Measurements from ENCODE around the gene PSRC1. TPM values are rescaled to one million over a fixed set of nuclear protein-coding genes. Genes with fewer than 3 reads are reported as not detected.

Gene PSRC1
- total and polyA plus RNA-seq, 4 experiments from 2014 or later = 0.17 to 0.31 (median 0.23) TPM

DNA sequence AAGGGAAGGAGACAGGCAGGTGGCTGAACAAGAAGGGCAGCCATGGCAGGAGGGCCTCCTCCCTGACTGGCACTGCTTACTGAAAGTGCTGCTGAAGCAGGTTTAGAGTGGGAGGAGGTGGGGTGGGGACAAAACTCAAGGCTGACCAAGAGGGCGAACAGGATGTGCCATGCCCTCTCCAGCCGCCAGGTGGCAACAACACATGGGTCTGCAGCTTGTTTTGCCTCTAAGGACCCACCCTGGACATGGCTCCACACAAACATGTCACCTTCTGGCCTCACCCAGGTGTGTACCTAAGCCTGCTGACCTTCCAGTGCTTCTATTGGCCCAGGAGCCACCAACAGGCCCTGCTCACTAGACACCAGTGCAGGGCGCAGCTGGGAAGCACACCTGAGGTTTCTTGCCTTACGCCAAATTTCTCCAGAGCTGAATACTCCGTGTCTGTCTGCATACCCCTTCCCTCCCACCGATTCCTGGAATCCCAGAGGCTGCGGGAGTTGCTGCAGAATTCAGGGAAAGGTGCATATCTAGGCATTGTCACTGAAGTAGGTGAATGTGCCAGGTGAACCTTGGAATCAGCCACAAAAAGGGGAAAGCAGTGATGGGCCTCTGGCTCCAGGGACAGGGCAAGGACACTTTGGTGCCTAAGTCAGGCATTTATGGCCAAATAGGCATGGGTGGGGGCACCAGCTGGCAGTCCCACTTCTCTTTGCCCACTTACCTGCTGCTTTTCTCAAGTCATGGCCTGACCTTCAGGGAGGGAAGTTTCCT, 5.3 kb downstream of the PSRC1 start:
- H3K4me3 Mint-ChIP-seq = no peak overlapping the region
- no peaks in the 10 kb centered on the region for H3K27me3 ChIP-seq (ENCODE audit: insufficient read depth, low read length)
- no peaks in the 10 kb centered on the region for H3K36me3 Mint-ChIP-seq
- H3K4me1 Mint-ChIP-seq = peaks cover 3 to 13% (median 6%) of the 10 kb centered on the region in 4 donors
- H3K27me3 Mint-ChIP-seq = no peaks in the 10 kb centered on the region
- intact Hi-C loops (cut with micrococcal nuclease) = loop anchor here (1.0 kb wide), 2 partner anchors 122 to 217 kb away; partner anchors contain the start of gene CYB561D1
- H3K36me3 ChIP-seq (ENCODE audit: insufficient read depth, low read length) = no peaks in the 10 kb centered on the region
- H3K27ac Mint-ChIP-seq = peak overlapping the region in 1 of 7 donors; percentile 46
- ChIA-PET POLR2A (ENCODE audit: partially characterized antibody) (interaction anchor here (1.7 to 1.8 kb wide), 2 partner anchors 206 to 255 kb away, joined by 5 to 7 read pairs; partner anchors contain the start of gene ATXN7L2), CTCF (ENCODE audit: partially characterized antibody) (interaction anchor here (0.7 to 9.5 kb wide), 26 partner anchors 8 to 256 kb away, joined by 3 to 193 read pairs (median 4); partner anchors contain the start of genes CYB561D1 and SORT1)
- H3K4me1 ChIP-seq (ENCODE audit: insufficient read depth, low read length) = peaks cover 13% of the 10 kb centered on the region
- DNase-seq = peak; percentile 33 to 57 (median 42)
- H3K4me3 ChIP-seq (ENCODE audit: low read length in 2 of 2) = no peak overlapping the region
- no peaks in the 10 kb centered on the region for H3K9me3 ChIP-seq (ENCODE audit: control insufficient read depth in 1 of 2, low read length in 2 of 2)
- H3K27ac ChIP-seq (ENCODE audit: low read depth, low read length) = no peak overlapping the region
- no peaks in the 10 kb centered on the region for H3K9me3 Mint-ChIP-seq

- Mint-ChIP-seq H3K4me1 (peaks cover 0 to 3% (median 0%) of the 10 kb centered on the region in 4 donors), H3K36me3 (no peaks in the 10 kb centered on the region), H3K4me3 (no peak overlapping the region), H3K27ac (no peak overlapping the region), H3K27me3 (no peaks in the 10 kb centered on the region), H3K9me3 (no peaks in the 10 kb centered on the region)
- H3K4me1 ChIP-seq (ENCODE audit: insufficient read depth, low read length) = peaks cover 4% of the 10 kb centered on the region
- intact Hi-C loops (cut with micrococcal nuclease) = no loop called here
- no peaks in the 10 kb centered on the region for H3K36me3 ChIP-seq (ENCODE audit: insufficient read depth, low read length)
- no peak overlapping the region for H3K27ac ChIP-seq (ENCODE audit: low read depth, low read length)
- ChIA-PET CTCF (ENCODE audit: partially characterized antibody) (interaction anchor here (0.8 to 9.5 kb wide), 10 partner anchors 10 to 257 kb away, joined by 3 to 193 read pairs (median 6); partner anchors contain the start of genes CYB561D1 and SORT1), POLR2A (ENCODE audit: partially characterized antibody) (interaction anchor here (1.7 kb wide), 1 partner anchor 257 kb away, joined by 7 read pairs; no protein-coding TSS in a partner anchor)
- DNase-seq = no peak
- H3K4me3 ChIP-seq (ENCODE audit: low read length in 2 of 2) = no peak overlapping the region
- no peaks in the 10 kb centered on the region for H3K27me3 ChIP-seq (ENCODE audit: insufficient read depth, low read length)
- H3K9me3 ChIP-seq (ENCODE audit: control insufficient read depth in 1 of 2, low read length in 2 of 2) = no peaks in the 10 kb centered on the region
Measured at GRCh38 chr1:109275706-109276345, 7.1 kb downstream of the PSRC1 start.

GRCh38 chr1:109274533-109275476, 8.1 kb downstream of the PSRC1 start:
- Histone ChIP-seq H3K4me3 (ENCODE audit: low read length in 2 of 2) (no peak overlapping the region), H3K36me3 (ENCODE audit: insufficient read depth, low read length) (no peaks in the 10 kb centered on the region), H3K27ac (ENCODE audit: low read depth, low read length) (no peak overlapping the region), H3K9me3 (ENCODE audit: control insufficient read depth in 1 of 2, low read length in 2 of 2) (no peaks in the 10 kb centered on the region), H3K4me1 (ENCODE audit: insufficient read depth, low read length) (peaks cover 4% of the 10 kb centered on the region), H3K27me3 (ENCODE audit: insufficient read depth, low read length) (no peaks in the 10 kb centered on the region)
- Mint-ChIP-seq H3K27me3 (no peaks in the 10 kb centered on the region), H3K4me1 (peaks cover 0 to 5% (median 0%) of the 10 kb centered on the region in 4 donors), H3K27ac (no peak overlapping the region), H3K36me3 (no peaks in the 10 kb centered on the region), H3K9me3 (no peaks in the 10 kb centered on the region), H3K4me3 (no peak overlapping the region)
- POLR2A ChIA-PET (ENCODE audit: partially characterized antibody) = no interaction called here
- no peak for DNase-seq
- intact Hi-C loops (cut with micrococcal nuclease) = no loop called here
- CTCF ChIA-PET (ENCODE audit: partially characterized antibody) = interaction anchor here (9.5 kb wide), 1 partner anchor 258 kb away, joined by 174 read pairs; no protein-coding TSS in a partner anchor

GRCh38 chr1:109273570-109274288, 9.2 kb downstream of the PSRC1 start:
- CTCF ChIA-PET (ENCODE audit: partially characterized antibody) = no interaction called here
- Histone ChIP-seq H3K36me3 (ENCODE audit: insufficient read depth, low read length) (no peaks in the 10 kb centered on the region), H3K4me1 (ENCODE audit: insufficient read depth, low read length) (peaks cover 4% of the 10 kb centered on the region), H3K4me3 (ENCODE audit: low read length in 2 of 2) (no peak overlapping the region), H3K9me3 (ENCODE audit: control insufficient read depth in 1 of 2, low read length in 2 of 2) (no peaks in the 10 kb centered on the region), H3K27ac (ENCODE audit: low read depth, low read length) (no peak overlapping the region), H3K27me3 (ENCODE audit: insufficient read depth, low read length) (no peaks in the 10 kb centered on the region)
- H3K4me1 Mint-ChIP-seq = peaks cover 0 to 5% (median 0%) of the 10 kb centered on the region in 4 donors
- POLR2A ChIA-PET (ENCODE audit: partially characterized antibody) = no interaction called here
- DNase-seq = no peak
- H3K36me3 Mint-ChIP-seq = no peaks in the 10 kb centered on the region
- H3K4me3 Mint-ChIP-seq = no peak overlapping the region
- intact Hi-C loops (cut with micrococcal nuclease) = no loop called here
- H3K27me3 Mint-ChIP-seq = no peaks in the 10 kb centered on the region
- peak overlapping the region in 2 of 7 donors; percentile 13 to 72 for H3K27ac Mint-ChIP-seq
- H3K9me3 Mint-ChIP-seq = no peaks in the 10 kb centered on the region

DNA sequence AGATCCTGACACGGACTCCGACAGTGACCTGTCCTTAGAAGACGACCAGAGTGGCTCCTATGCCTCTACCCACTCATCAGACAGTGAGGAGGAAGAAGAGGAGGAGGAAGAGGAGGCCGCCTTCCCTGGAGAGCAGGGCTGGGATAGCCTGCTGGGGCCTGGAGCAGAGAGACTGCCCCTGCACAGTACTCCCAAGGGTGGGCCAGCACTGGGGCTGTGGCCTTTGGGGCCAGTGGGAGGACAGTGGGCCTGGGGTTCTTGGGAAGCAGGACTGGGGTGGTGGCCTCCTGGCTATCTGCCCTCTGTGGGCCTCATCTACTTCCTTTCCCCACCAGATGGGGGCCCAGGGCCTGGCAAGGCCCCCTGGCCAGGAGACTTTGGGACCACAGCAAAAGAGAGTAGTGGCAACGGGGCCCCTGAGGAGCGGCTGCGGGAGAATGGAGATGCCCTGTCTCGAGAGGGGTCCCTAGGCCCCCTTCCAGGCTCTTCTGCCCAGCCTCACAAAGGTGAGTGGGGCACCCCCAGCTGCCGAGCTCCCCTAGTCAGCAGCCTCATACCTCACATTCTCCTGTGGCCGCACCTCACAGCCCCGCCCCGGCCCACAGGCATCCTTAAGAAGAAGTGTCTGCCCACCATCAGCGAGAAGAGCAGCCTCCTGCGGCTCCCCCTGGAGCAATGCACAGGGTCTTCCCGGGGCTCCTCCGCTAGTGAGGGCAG, 10.0 kb downstream of the PSRC1 start:
- no peaks in the 10 kb centered on the region for H3K27me3 Mint-ChIP-seq
- H3K27me3 ChIP-seq (ENCODE audit: insufficient read depth, low read length) = no peaks in the 10 kb centered on the region
- ChIA-PET POLR2A (ENCODE audit: partially characterized antibody) (no interaction called here), CTCF (ENCODE audit: partially characterized antibody) (no interaction called here)
- H3K4me1 Mint-ChIP-seq = peaks cover 0 to 5% (median 0%) of the 10 kb centered on the region in 4 donors
- no peak for DNase-seq
- H3K4me1 ChIP-seq (ENCODE audit: insufficient read depth, low read length) = peaks cover 4% of the 10 kb centered on the region
- H3K27ac ChIP-seq (ENCODE audit: low read depth, low read length) = no peak overlapping the region
- no peaks in the 10 kb centered on the region for H3K36me3 Mint-ChIP-seq
- no peak overlapping the region for H3K4me3 ChIP-seq (ENCODE audit: low read length in 2 of 2)
- H3K27ac Mint-ChIP-seq = no peak overlapping the region
- intact Hi-C loops (cut with micrococcal nuclease) = no loop called here
- H3K9me3 ChIP-seq (ENCODE audit: control insufficient read depth in 1 of 2, low read length in 2 of 2) = no peaks in the 10 kb centered on the region
- H3K36me3 ChIP-seq (ENCODE audit: insufficient read depth, low read length) = no peaks in the 10 kb centered on the region
- H3K9me3 Mint-ChIP-seq = no peaks in the 10 kb centered on the region
- no peak overlapping the region for H3K4me3 Mint-ChIP-seq

DNA sequence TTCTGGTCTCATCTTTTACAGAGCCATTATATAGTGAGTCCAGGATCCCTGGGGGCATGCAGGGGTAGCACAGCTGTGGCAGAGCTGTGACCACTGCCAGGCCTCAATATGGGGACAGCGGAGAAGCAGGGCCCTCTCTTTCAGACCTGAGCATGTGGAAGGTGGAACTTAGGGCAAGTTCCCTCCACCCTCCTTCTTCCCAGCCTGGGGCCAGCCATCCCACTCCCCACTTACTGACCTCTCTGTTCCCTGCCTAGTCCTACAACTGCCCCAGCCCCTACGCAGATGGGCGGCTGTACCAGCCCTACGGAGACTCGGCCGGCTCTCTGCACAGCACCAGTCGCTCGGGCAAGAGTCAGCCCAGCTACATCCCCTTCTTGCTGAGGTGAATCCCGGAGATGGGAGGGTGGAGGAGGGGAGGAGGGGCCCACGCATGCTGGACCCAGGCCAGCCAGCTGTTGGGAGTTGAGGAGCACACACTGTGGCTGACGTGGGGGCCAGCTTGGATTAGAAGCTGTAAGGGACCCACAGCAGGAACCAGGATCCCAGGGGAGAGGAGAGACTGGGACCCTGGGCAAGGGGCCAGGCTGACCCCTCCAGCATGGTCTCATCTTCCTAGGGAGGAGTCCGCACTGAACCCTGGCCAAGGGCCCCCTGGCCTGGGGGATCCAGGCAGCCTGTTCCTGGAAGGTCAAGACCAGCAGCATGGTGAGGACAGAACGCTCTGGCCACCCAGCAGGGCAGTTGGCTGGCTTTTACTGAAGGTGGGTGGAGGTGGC, 10.7 kb downstream of the PSRC1 start:
- CTCF ChIA-PET (ENCODE audit: partially characterized antibody) = interaction anchor here (0.8 kb wide), 1 partner anchor 261 kb away, joined by 3 read pairs; no protein-coding TSS in a partner anchor
- H3K9me3 ChIP-seq (ENCODE audit: control insufficient read depth in 1 of 2, low read length in 2 of 2) = no peaks in the 10 kb centered on the region
- DNase-seq = no peak
- H3K27me3 Mint-ChIP-seq = no peaks in the 10 kb centered on the region
- no peak overlapping the region for H3K4me3 Mint-ChIP-seq
- H3K9me3 Mint-ChIP-seq = no peaks in the 10 kb centered on the region
- no peaks in the 10 kb centered on the region for H3K27me3 ChIP-seq (ENCODE audit: insufficient read depth, low read length)
- H3K4me1 Mint-ChIP-seq = peaks cover 0 to 4% (median 0%) of the 10 kb centered on the region in 4 donors
- no peaks in the 10 kb centered on the region for H3K36me3 ChIP-seq (ENCODE audit: insufficient read depth, low read length)
- H3K27ac ChIP-seq (ENCODE audit: low read depth, low read length) = no peak overlapping the region
- POLR2A ChIA-PET (ENCODE audit: partially characterized antibody) = no interaction called here
- H3K36me3 Mint-ChIP-seq = no peaks in the 10 kb centered on the region
- peak overlapping the region in 1 of 7 donors; percentile 35 for H3K27ac Mint-ChIP-seq
- H3K4me3 ChIP-seq (ENCODE audit: low read length in 2 of 2) = no peak overlapping the region
- intact Hi-C loops (cut with micrococcal nuclease) = no loop called here
- peaks cover 1% of the 10 kb centered on the region for H3K4me1 ChIP-seq (ENCODE audit: insufficient read depth, low read length)
